HEK293 (cell line): Measurements from ENCODE around the gene RAD23B.

ENCODE experiments used
- CTCF ChIA-PET: fragments of 350-600 bp; formaldehyde crosslinking; extraction: SDS; loops from one replicate; lab custom pipeline; 2021; ENCODE audit warnings: antibody characterized with exemption; lab: Yijun Ruan, JAX
- POLR2A ChIA-PET: fragments of 300-600 bp; formaldehyde crosslinking; extraction: SDS; loops from one replicate; lab custom pipeline; 2020; ENCODE audit warnings: antibody characterized with exemption, inconsistent platforms; lab: Yijun Ruan, JAX
- H3K27ac ChIP-seq: fragments of 200-500 bp; sonication (Bioruptor generic); 2 replicates; pipeline ENCODE4 v1.5.1; 2014; ENCODE audit warnings: low read depth, low read length, control low read depth, inconsistent platforms; ENCODE audit errors: extremely low read depth
- H3K36me3 ChIP-seq, 2 experiments: fragments of 200-500 bp in 1 of 2; sonication (Bioruptor generic) in 1 of 2; 1 replicate in 1 of 2; 2 replicates in 1 of 2; pipeline ENCODE4 v1.5.1; 2014 to 2017; ENCODE audit warnings: inconsistent platforms in 2 of 2, low read length in 2 of 2; ENCODE audit not compliant: control insufficient read depth in 2 of 2, insufficient read depth in 1 of 2
- H3K4me1 ChIP-seq: fragments of 200-500 bp; sonication (Bioruptor generic); 2 replicates; pipeline ENCODE4 v1.5.1; 2014; ENCODE audit warnings: mild to moderate bottlenecking, low read length, inconsistent platforms; ENCODE audit not compliant: control insufficient read depth, insufficient read depth
- H3K4me3 ChIP-seq: 2 replicates; pipeline ENCODE4 v1.5.1; 2011; ENCODE audit warnings: low read depth, mild to moderate bottlenecking, control low read depth, low read length, moderate library complexity
- H3K9me3 ChIP-seq: fragments of 200-500 bp; sonication (Bioruptor generic); 2 replicates; pipeline ENCODE4 v1.5.1; 2014; ENCODE audit warnings: low read depth, low read length, inconsistent platforms; ENCODE audit not compliant: control insufficient read depth, insufficient read depth
- BCL11B ChIP-seq: fragments of 450-650 bp; formaldehyde crosslinking; IDR thresholded peaks from 2 replicates; pipeline ENCODE4 v1.5.1; 2016; ENCODE audit warnings: low read depth, missing biosample characterization, missing genetic modification characterization
- CTCF ChIP-seq: fragments of 450-650 bp; formaldehyde crosslinking; IDR thresholded peaks from 2 replicates; pipeline ENCODE4 v1.5.1; 2016; ENCODE audit warnings: missing biosample characterization, missing genetic modification characterization
- GLI4 ChIP-seq: fragments of 450-650 bp; formaldehyde crosslinking; IDR thresholded peaks from 2 replicates; pipeline ENCODE4 v1.5.1; 2016; ENCODE audit warnings: missing biosample characterization, missing genetic modification characterization
- SP3 ChIP-seq: fragments of 450-650 bp; formaldehyde crosslinking; IDR thresholded peaks from 2 replicates; pipeline ENCODE4 v1.5.1; 2016; ENCODE audit warnings: missing biosample characterization, missing genetic modification characterization
- ZBTB10 ChIP-seq: fragments of 450-650 bp; formaldehyde crosslinking; IDR thresholded peaks from 2 replicates; pipeline ENCODE4 v1.5.1; 2016; ENCODE audit warnings: missing biosample characterization, missing genetic modification characterization
- ZNF148 ChIP-seq: fragments of 450-650 bp; formaldehyde crosslinking; IDR thresholded peaks from 2 replicates; pipeline ENCODE4 v1.5.0; 2017; ENCODE audit warnings: missing biosample characterization, missing genetic modification characterization, borderline replicate concordance
- ZNF184 ChIP-seq: fragments of 450-650 bp; IDR thresholded peaks from 2 replicates; pipeline ENCODE4 v1.5.1; 2018; ENCODE audit warnings: missing biosample characterization, mild to moderate bottlenecking, missing genetic modification characterization
- ZNF211 ChIP-seq: fragments of 450-650 bp; formaldehyde crosslinking; IDR thresholded peaks from 2 replicates; pipeline ENCODE4 v1.5.1; 2016; ENCODE audit warnings: low read depth, missing biosample characterization, missing genetic modification characterization
- ZNF248 ChIP-seq: fragments of 450-650 bp; formaldehyde crosslinking; IDR thresholded peaks from 2 replicates; pipeline ENCODE4 v1.5.1; 2017; ENCODE audit warnings: missing biosample characterization, missing genetic modification characterization
- ZNF292 ChIP-seq: fragments of 450-650 bp; formaldehyde crosslinking; IDR thresholded peaks from 2 replicates; pipeline ENCODE4 v1.5.1; 2016; ENCODE audit warnings: low read depth, missing biosample characterization, missing genetic modification characterization, borderline replicate concordance
- ZNF354C ChIP-seq: fragments of 450-650 bp; formaldehyde crosslinking; IDR thresholded peaks from 2 replicates; pipeline ENCODE4 v1.5.1; 2016; ENCODE audit warnings: missing biosample characterization, missing genetic modification characterization, low read depth, borderline replicate concordance
- ZNF433 ChIP-seq: fragments of 450-650 bp; formaldehyde crosslinking; IDR thresholded peaks from 2 replicates; pipeline ENCODE4 v1.5.1; 2016; ENCODE audit warnings: missing biosample characterization, missing genetic modification characterization, low read depth
- ZNF501 ChIP-seq: fragments of 450-650 bp; formaldehyde crosslinking; IDR thresholded peaks from 2 replicates; pipeline ENCODE4 v1.5.1; 2016; ENCODE audit warnings: missing biosample characterization, missing genetic modification characterization
- ZNF544 ChIP-seq: fragments of 450-650 bp; formaldehyde crosslinking; IDR thresholded peaks from 2 replicates; pipeline ENCODE4 v1.5.0; 2017; ENCODE audit warnings: missing biosample characterization, missing genetic modification characterization
- ZNF596 ChIP-seq: fragments of 450-650 bp; IDR thresholded peaks from 2 replicates; pipeline ENCODE4 v1.5.0; 2018; ENCODE audit warnings: missing biosample characterization, mild to moderate bottlenecking, missing genetic modification characterization, moderate library complexity
- ZNF623 ChIP-seq: fragments of 450-650 bp; formaldehyde crosslinking; IDR thresholded peaks from 2 replicates; pipeline ENCODE4 v1.5.1; 2016; ENCODE audit warnings: missing biosample characterization, missing genetic modification characterization
- ZNF654 ChIP-seq: fragments of 450-650 bp; formaldehyde crosslinking; IDR thresholded peaks from 2 replicates; pipeline ENCODE4 v1.5.1; 2016; ENCODE audit warnings: low read depth, missing biosample characterization, missing genetic modification characterization
- ZNF701 ChIP-seq: fragments of 450-650 bp; formaldehyde crosslinking; IDR thresholded peaks from 2 replicates; pipeline ENCODE4 v1.5.1; 2016; ENCODE audit warnings: missing biosample characterization, missing genetic modification characterization
- ZNF785 ChIP-seq: fragments of 450-650 bp; formaldehyde crosslinking; IDR thresholded peaks from 2 replicates; pipeline ENCODE4 v1.5.1; 2016; ENCODE audit warnings: missing biosample characterization, missing genetic modification characterization
- ZNF843 ChIP-seq: fragments of 450-650 bp; formaldehyde crosslinking; IDR thresholded peaks from 2 replicates; pipeline ENCODE4 v1.5.1; 2016; ENCODE audit warnings: missing biosample characterization, missing genetic modification characterization
- ZSCAN16 ChIP-seq: fragments of 450-650 bp; formaldehyde crosslinking; IDR thresholded peaks from 2 replicates; pipeline ENCODE4 v1.5.1; 2016; ENCODE audit warnings: missing biosample characterization, missing genetic modification characterization
- ZSCAN30 ChIP-seq: fragments of 450-650 bp; IDR thresholded peaks from 2 replicates; pipeline ENCODE4 v1.5.1; 2018; ENCODE audit warnings: missing biosample characterization, mild to moderate bottlenecking, missing genetic modification characterization, moderate library complexity
- TF ChIP-seq, protein P1 (sequence below): fragments of 450-650 bp; formaldehyde crosslinking; IDR thresholded peaks from 2 replicates; pipeline ENCODE4 v1.5.1; 2016; ENCODE audit warnings: missing biosample characterization, missing genetic modification characterization
- TF ChIP-seq, protein P2 (sequence below): fragments of 450-650 bp; formaldehyde crosslinking; IDR thresholded peaks from 2 replicates; pipeline ENCODE4 v1.5.1; 2017; ENCODE audit warnings: missing biosample characterization, missing genetic modification characterization

Gene RAD23B

DNA sequence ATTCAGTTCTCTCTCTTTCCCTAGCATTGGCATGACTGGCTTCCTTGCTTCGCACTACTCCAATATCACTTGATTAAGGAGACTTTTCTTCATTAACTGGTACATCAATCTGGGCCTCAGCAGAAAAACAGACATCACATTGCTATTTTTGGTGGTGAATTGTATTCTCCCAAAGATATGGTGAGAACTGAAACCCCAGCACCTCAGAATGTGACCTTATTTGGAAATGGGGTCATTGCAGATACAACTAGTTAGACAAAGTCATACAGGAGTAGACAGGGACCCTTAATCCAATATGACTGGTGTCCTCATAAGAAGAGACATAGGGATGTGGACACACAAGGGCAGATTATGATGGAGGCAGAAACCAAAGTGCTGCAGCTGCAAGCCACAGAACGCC is 7.5 kb upstream of the RAD23B start:
- TF ChIP-seq ZNF623 (tag by site-specific recombination): no peak
- TF ChIP-seq ZNF354C (tag by site-specific recombination): no peak
- TF ChIP-seq ZNF501 (tag by site-specific recombination): no peak
- TF ChIP-seq ZNF654 (tag by site-specific recombination): no peak
- no peak for TF ChIP-seq ZNF701
- TF ChIP-seq ZNF292 (tag by site-specific recombination): no peak
- no peak for TF ChIP-seq ZNF248 (tag by site-specific recombination)
- TF ChIP-seq BCL11B (tag by site-specific recombination): no peak
- no peak for TF ChIP-seq ZNF433 (tag by site-specific recombination)
- no peak for TF ChIP-seq CTCF (tag by site-specific recombination)
- no peak for TF ChIP-seq GLI4 (tag by site-specific recombination)
- TF ChIP-seq ZSCAN16 (tag by site-specific recombination): no peak
- no peak for TF ChIP-seq ZNF148 (tag by site-specific recombination)
- no peak for TF ChIP-seq ZNF184 (tag by site-specific recombination)
- TF ChIP-seq ZNF211: no peak
- TF ChIP-seq ZNF544 (tag by site-specific recombination): no peak
- TF ChIP-seq, protein P1, sequence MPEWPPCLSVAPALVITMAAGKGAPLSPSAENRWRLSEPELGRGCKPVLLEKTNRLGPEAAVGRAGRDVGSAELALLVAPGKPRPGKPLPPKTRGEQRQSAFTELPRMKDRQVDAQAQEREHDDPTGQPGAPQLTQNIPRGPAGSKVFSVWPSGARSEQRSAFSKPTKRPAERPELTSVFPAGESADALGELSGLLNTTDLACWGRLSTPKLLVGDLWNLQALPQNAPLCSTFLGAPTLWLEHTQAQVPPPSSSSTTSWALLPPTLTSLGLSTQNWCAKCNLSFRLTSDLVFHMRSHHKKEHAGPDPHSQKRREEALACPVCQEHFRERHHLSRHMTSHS (tag by site-specific recombination): no peak
- TF ChIP-seq, protein P2, sequence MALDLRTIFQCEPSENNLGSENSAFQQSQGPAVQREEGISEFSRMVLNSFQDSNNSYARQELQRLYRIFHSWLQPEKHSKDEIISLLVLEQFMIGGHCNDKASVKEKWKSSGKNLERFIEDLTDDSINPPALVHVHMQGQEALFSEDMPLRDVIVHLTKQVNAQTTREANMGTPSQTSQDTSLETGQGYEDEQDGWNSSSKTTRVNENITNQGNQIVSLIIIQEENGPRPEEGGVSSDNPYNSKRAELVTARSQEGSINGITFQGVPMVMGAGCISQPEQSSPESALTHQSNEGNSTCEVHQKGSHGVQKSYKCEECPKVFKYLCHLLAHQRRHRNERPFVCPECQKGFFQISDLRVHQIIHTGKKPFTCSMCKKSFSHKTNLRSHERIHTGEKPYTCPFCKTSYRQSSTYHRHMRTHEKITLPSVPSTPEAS (tag by site-specific recombination): no peak
- no peak for TF ChIP-seq SP3
- no peak overlapping the region for H3K27ac ChIP-seq
- no peaks in the 10 kb centered on the region for H3K4me1 ChIP-seq
- H3K9me3 ChIP-seq: no peaks in the 10 kb centered on the region
- no peaks in the 10 kb centered on the region for H3K36me3 ChIP-seq
- POLR2A ChIA-PET: no interaction called here
- H3K4me3 ChIP-seq: no peak overlapping the region
- CTCF ChIA-PET: no interaction called here

GRCh38 chr9:107276966-107277710 is 5.9 kb upstream of the RAD23B start:
- POLR2A ChIA-PET: no interaction called here
- no peak overlapping the region for H3K27ac ChIP-seq
- CTCF ChIA-PET: interaction anchor here (0.7 kb wide), 1 partner anchor 20 kb away, joined by 6 read pairs; no protein-coding TSS in a partner anchor
- TF ChIP-seq ZNF843 (tag by site-specific recombination): no peak
- TF ChIP-seq ZNF148 (tag by site-specific recombination): no peak
- TF ChIP-seq ZNF211: no peak
- TF ChIP-seq ZSCAN30 (tag by site-specific recombination): no peak
- no peak for TF ChIP-seq ZNF785 (tag by site-specific recombination)
- no peak for TF ChIP-seq ZNF596 (tag by site-specific recombination)
- TF ChIP-seq ZBTB10 (tag by site-specific recombination): no peak

More at GRCh38 chr9:107276966-107277710, 5.9 kb upstream of the RAD23B start:
- Histone ChIP-seq H3K4me3 (no peak overlapping the region), H3K4me1 (no peaks in the 10 kb centered on the region), H3K36me3 (no peaks in the 10 kb centered on the region), H3K9me3 (no peaks in the 10 kb centered on the region)
